ENCODE data around the gene CLN5.
"Not testable (repeated sequence)": the region's sequence is repeated elsewhere in the genome, so short reads cannot be mapped to it uniquely, and the experiment has no call there.

The CLN5 gene

DNA sequence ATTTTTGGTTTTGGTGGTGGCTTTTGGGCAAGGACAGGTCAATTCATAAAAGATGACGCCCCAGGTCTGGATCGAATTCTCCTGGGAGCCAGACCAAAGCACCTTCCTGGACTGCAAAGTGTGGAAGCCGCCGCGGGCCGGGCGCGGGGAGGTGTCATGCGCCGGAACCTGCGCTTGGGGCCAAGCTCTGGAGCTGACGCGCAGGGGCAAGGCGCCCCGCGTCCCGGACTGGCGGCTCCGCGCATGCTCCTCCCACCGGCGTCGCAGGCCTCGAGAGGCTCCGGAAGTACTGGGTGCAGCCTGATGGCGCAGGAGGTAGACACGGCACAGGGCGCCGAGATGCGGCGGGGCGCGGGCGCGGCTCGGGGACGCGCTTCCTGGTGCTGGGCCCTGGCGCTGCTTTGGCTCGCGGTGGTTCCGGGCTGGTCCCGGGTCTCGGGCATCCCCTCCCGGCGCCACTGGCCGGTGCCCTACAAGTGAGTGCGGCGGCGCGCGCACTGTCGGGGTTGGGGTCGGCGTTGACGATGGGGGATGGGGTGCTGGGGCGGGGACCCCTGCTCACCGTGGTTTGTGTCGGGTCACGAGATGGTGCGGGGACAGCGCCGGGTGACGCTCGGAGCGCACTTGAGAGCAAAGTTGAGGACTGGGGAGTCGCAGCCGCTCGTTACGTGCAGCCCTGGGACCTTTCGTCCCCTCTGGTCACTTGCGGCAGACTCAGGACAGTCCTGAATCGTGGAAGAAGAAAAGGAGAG, at the start of gene CLN5:
TSS of gene CLN5 (plus strand) at position 286 of the 752 bp plus-strand sequence. CDS start at position 304, 18 bp downstream.
- DNase-seq: peak; percentile 91 to 96 (median 94)

DNA sequence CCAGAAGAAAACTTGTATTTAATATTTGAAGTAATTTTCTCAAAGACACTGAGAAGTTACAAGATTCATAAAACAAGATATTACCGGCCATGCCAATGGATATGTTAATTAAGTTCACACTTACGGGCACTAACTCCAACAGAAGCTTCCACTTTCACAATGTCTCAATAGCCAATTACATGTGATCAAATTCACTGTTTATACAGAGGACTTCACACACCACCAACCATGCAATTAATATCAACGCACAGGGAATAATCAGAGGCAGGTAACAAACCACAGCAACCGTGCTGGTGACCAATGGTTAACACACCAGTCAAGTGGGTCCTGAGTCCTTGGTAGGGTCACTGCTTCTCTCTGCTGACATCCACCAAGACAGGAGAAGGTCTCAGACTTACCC, 49.5 kb upstream of the CLN5 start:
- no peak for DNase-seq

- no peak for DNase-seq
Measured at GRCh38 chr13:76943646-76944045, 48.2 kb upstream of the CLN5 start.

DNA sequence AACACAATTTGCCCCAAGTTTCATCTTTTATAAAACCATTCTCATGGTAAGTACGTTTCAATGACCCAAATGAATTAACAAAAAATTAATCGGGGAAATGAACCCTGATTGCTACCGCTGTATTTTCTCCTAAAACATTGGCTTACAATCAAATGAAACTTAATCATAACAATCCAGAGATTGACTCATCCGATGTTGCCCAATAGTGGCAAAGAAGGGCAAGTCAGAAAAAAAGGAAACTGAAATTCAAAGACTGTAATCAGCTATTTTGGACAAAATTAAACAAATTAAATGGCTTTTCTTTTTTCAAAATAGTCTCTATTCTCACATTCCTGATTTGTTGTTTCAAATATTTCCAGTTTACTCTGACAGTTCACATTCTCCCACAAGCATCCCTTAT, 47.4 kb upstream of the CLN5 start:
- no peak for DNase-seq

DNA sequence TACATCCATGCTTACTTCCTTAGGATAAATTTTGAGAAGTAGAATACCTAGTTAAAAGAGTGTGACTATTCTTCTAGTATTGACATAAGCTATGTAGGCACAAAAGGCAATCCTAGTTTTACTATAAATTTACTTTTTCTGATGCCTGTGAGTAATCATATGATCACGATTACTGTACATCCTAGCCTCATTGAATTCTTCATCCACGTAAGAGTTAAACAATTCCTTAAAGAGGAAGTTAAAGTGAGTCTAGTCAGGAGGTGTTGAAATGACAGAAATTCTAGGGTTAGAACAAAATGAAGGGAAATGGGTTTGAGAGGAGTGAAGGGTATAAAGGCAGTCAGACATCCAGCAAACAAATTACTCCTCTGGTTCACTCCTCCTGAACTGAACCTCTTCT, 43.7 kb upstream of the CLN5 start, which contains the start of gene ACOD1:
TSS of gene ACOD1 (plus strand) at position 363 of the 400 bp plus-strand sequence. CDS start 48 bp downstream, outside the sequence.
- DNase-seq: no peak

- DNase-seq: no peak
Measured at GRCh38 chr13:76950101-76950500, 41.8 kb upstream of the CLN5 start.

GRCh38 chr13:76953968-76954367, 37.9 kb upstream of the CLN5 start:
- no peak for DNase-seq

DNA sequence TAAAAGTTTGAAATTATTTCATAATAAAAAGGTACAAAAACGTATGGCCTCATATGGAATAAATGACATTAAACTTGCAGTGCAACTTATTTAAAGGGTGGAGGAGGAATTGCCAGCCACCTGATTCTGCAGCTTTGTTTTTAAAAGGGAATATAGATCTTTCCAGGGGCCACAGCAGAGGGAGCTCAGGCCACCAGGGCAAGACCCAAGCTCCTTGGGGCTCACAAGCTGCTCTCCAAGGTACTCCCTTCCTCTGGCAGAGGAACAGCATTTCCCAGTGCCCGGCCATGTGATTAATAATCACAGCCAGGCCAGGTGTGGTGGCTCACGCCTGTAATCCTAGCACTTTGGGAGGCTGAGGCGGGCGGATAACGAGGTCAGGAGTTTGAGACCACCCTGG, 37.3 kb upstream of the CLN5 start:
- no peak for DNase-seq

GRCh38 chr13:76955193-76955592, 36.7 kb upstream of the CLN5 start:
- DNase-seq: no peak

- no peak for DNase-seq
Measured at GRCh38 chr13:76955661-76956060, 36.2 kb upstream of the CLN5 start.

- no peak for DNase-seq
Measured at GRCh38 chr13:76958841-76959432, 32.9 kb upstream of the CLN5 start.

- DNase-seq: not testable (repeated sequence)
Measured at GRCh38 chr13:76959734-76960133, 32.1 kb upstream of the CLN5 start.

- DNase-seq: no peak
Measured at GRCh38 chr13:76965759-76966421, 26.0 kb upstream of the CLN5 start.

DNA sequence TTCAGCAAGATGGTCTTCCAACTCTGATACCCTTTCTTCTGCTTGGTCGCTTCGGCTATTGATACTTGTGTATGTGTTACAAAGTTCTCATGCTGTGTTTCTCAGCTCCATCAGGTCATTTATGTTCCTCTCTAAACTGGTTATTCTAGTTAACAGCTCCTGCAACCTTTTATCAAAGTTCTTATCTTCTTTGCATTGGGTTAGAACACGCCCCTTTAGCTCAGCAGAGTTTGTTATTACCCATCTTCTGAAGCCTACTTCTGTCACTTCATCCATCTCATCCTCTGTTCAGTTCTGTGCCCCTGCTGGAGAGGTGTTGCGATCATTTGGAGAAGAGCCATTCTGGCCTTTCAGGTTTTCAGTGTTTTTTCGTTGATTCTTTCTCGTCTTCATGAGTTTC, 24.9 kb upstream of the CLN5 start:
- no peak for DNase-seq

- no peak for DNase-seq
Measured at GRCh38 chr13:76968041-76968440, 23.8 kb upstream of the CLN5 start.

- DNase-seq: no peak
Measured at GRCh38 chr13:76969488-76970365, 22.2 kb upstream of the CLN5 start.

DNA sequence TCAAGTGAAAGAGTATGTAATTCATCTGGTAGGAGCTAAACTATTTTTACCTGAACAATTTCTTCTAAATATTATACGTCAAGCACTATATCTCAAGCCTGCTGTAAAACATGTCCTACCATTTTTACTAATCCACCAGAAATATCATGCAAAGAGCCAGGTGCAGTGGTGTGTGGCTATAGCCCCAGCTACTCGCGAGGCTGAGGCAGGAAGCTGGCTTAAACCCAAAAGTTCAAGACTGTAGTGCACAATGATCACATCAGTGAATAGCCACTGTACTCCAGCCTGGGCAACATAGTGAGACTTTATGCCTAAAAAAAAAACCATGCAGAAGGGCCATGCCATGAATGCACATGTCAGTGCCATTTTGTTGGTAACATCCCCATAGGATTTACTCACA, 20.7 kb upstream of the CLN5 start:
- no peak for DNase-seq

DNA sequence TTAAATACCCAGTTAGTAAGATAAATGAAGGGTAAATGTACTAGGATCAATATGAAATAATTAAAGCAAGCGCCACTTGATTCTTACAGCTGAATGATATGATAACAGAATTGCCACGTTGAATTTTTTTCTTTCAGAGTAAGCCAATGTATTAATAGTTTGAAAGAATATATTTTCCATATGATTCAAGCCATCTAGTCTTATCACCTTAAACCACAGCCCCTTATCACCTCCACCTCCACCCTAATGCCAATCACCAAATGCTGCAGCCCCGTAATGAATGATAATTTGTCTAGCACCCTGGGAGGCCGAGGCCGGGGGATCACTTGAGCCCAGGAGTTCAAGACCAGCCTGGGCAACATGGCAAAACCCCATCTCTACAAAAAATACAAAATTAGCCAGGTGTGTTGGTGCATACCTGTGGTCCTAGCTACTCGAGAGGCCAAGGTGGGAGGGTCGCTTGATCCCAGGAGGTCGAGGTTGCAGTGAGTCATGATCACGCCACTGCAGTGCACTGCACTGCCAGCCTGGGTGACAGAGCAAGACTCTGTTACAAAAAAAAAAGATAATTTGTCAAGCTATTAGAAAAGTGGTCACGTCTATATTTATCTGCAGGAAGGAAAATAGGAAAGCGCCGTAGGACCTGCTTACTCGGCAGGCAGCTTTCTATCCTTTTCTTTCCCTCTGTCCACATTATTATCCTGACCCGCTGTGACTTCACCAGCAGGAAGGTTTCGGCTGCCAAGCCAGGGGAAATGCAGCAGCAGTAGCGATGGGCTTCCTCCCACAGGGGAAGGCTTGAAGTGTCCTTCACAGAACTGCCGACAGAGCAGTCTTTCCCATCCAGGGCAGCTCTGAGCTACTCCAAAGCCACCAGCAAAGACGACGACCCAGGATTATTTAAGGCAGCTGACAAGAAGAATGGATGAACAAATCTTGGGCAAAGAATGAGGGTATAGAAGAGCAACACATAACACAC, 19.7 kb upstream of the CLN5 start:
- DNase-seq: no peak

DNA sequence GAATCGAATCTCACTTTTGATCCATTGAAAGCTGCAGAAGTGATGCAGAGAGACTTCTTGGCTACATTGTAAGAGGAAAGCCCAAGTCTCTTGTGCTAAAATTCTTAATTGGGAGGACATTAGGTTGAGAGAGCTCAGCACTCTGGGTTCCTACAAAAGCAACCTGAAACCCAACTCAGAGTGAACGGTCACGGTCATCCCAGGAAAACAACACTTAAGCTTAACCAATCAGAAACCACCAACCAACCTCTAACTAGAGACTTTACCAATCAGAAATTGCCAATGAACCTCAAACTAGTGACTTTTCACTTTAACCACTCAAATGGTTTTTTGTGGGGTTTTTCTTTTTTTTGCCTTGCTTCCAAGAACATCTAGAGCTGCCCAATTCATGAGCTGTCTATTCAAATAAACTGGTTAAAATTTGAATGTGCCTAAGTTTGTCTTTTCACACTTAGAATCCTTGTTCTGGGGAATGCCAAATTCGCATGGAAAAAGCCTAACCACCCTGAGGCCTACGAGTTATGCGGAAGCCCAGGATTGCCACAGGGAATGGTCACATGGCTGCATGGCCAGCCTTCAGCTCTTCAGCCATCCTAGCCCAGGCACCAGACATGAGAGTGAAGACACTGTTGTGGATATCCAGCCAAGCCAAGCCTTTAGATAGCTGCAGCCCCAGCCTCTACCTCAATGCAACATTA, 17.8 kb upstream of the CLN5 start:
- no peak for DNase-seq

- no peak for DNase-seq
Measured at GRCh38 chr13:76974618-76974975, 17.3 kb upstream of the CLN5 start.

- no peak for DNase-seq
Measured at GRCh38 chr13:76975863-76976262, 16.0 kb upstream of the CLN5 start.

Measured in stimulated activated naive CD4-positive, alpha-beta T cell (primary cell).